NCI-H2081 treated with DMSO at 0.1 percent for 48 hours (cell line): ENCODE data around the gene TRIM66.
"Not testable (repeated sequence)": the region's sequence is repeated elsewhere in the genome, so short reads cannot be mapped to it uniquely, and the experiment has no call there.

Experiments used
- DNase-seq: peaks from one replicate; lab custom pipeline; 2025; lab: John Stamatoyannopoulos, UW

TRIM66 gene

DNA sequence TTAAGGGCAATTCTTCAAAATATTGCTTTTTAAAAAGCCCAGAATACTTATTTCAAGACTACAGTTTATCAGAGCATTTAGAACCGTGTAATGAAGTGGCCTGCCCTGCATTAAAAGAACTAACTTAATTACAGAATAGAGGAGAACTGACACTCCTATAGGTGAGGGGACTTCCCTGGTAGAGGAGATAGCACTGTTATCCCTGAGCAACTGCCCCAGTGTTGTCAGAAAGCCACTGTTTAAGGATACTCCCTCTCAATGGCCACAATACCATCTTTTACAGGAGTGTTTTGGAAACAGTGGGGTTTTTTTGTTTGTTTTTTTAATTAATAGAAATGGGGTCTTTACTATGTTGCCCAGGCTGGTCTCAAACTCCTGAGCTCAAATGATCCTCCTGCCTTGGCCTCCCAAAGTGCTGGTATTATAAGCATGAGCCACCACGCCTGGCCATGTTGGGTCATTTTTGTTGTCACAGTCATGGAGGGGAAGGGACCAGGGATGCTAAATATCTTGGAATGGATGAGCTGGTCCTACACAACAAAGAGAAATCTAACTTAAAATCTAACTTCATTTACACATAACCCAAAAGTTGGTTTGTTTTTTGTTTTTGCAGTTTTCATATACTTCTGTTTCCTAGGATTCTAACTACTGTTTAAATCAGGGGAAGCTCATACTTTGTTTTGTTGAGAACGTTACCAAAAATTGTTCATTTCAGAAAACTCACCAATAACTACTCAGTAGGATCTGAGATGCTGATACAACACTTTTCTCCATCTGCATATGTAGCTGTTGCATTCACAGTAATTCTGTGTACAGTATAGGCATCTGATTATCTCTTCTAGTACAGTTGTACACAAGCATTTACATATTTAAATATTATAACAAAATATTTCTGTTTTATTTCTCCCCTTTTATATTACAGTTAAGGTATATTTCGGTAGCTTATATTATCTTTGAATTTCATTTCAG, 8.2 kb upstream of the TRIM66 start:
- DNase-seq: no peak

DNA sequence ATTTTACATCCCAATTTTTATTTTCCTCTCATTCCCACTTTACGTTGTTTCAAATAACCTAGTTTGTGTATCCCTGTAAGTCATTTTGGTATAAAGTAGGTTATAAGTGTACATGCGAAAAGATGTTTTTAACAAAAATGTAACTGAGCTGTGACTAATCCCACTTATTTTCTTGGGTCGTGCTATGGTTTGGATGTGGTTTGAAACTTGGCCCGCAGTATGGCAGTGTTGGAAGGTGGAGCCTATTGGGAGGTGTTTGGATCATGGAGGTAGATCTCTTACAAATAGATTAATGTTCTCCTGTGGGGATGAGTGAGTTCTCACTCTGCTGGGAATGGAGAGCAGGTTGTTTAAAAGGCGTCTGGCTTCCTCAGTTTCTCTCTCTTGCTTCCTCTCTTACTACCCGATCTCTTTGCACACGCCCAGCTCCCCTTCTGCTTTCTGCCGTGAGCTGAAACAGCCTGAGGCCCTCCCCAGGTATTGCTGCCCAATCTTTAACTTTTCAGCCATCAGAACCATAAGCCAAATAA, 7.3 kb upstream of the TRIM66 start:
- no peak for DNase-seq

DNA sequence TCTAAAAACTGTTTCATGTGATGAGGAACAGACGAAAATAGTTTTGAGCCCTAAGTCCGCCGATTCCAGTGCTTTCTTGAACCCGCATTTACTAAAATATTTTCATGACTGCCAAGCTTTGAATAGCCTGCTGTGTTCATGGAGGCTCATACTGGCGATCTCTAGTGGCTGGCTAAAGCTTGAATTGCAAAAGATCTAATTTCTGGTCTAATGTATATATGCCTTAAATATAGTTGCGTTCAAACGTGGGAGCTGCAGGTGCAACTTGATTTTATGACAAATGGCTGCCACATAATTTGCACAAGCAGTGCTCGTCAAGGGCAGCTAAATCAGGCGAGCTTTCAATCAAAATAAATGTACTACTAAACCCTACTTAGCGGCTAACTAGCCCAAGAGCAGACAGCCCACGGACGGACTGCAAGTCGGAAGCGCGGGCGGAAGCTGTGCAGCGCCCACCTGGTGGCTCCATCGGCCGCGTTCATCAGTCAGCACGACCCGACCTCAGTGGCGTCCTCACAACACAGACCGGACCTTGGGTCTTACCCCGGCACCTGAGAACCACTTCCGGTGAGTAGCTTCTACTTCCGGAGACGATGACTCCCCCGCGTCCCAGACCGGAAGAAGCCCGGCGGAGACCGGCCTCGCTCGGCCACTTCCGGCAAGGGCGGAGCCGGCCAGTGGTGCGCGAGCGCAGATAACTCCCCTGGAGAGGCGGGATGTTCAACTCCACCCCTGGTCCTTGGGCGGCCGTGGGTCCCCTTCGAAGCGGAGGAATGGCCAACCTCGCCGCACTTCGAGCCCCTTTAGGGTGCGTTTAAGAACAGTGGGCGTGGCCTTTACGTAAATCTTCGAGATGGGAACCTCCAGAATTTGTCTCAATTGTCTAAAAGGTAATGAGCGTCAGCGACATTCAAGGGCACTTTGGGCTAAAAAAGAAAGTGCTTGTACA, 6.2 kb upstream of the TRIM66 start:
- peak; percentile 91 for DNase-seq

DNA sequence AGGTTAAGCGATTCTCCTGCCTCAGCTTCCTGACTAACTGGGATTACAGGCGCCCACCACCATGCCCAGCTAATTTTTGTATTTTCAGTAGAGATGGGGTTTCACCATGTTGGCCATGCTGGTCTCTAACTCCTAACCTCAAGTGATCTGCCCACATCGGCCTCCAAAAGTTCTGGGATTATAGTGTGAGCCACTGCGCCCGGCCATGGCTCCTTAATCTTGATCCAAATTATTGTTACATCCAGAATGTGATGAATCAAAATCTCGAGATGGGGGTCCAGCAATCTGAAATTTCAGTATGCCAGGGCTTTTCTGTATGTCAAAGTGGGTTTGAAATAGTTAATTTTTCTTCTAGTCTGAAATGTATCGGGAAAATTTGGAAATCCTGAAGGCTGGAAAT, 3.9 kb upstream of the TRIM66 start:
- DNase-seq: no peak

DNA sequence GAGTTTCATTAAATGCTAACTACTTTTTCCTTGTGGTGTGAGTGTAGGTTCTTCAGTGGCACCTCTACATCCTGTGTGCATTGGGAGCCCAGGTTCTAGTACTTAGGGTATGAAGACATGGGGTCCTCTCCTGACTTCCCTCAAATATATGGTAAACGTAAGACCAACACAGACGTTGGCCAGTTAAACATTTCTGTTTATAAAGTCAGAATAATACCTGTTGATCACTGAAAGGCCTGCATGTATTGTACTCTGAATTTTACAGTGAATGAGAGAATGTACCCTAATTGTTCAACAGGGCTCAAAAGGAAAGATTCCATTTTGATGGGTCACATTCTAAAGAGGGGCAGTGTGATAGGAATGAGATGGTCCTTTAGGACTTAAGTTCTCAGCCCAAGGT, 3.4 kb upstream of the TRIM66 start:
- DNase-seq: no peak

DNA sequence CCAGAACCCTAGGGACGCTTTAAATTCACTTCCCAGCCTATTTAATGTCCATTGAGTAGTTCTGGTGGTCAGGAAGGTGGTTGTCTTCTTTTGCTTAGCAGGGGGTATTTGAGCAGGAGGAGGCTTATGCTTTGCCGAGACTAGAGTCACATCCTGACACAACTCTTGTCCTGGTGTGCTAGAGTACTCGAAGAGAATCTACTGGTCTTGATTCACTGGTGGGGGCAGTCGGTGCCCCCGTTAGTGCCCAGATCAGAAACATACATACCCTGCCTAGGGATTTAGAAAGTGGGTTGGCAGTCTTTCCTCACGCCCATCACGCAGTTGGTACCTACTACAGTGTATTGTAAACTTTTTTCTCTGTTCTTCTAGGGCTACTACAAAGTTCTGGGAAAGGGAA, 2.8 kb upstream of the TRIM66 start:
- no peak for DNase-seq

DNA sequence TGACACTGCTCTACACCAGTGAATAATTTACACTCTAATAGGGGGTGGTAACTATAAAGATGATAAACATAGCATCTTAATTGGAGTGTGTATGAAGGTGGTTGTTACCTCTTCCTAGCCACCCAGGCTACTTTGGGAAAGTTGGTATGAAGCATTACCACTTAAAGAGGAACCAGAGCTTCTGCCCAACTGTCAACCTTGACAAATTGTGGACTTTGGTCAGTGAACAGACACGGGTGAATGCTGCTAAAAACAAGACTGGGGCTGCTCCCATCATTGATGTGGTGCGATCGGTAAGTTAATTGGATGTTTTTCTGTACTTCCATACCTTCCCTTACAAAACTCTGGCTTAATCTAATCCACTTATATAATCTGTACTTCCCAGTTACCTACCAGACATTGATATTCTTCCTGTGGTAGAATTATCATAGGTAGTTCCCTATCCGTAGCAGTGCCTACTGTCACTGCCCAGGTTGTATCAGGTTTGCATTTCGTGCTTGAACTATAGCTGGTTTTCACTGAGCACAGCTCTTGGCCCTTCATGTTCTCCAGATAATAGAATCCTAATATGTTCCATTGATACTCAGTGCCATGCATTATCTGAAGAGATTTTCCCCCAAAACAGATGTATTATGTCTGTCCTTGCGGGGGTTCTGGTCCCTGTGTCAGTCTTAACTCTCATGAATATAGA, 2.3 kb upstream of the TRIM66 start:
- no peak for DNase-seq

DNA sequence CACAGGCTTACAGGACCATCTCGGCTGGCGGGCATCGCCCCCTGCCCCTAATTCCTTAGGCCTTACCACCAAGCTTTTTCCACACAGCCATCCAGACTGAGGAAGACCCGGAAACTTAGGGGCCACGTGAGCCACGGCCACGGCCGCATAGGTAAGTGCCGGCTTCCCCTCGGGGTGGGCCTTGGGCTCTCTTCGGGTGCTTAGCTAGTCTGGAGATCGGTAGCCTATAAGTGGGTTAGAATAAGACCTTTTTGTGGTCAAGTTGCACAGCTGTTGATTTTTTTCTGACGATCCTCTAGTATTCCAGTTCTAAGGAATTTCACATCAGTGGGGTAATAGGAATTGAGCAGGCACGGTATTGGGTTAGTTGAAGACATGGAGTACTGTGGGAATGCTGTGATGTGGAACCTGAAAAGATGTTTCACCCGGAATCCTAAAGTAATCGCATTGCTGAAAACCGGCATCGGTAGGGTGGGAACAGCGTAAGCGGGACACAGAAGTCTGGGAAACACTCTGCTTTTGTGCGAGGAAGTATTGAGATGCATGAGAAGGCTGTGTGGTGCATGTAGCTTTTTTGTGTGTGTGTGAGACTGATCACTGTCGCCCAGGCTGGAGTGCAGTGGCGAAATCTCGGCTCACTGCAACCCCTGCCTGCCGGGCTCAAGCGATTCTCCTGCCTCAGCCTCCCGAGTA, 796 bp upstream of the TRIM66 start:
- no peak for DNase-seq

DNA sequence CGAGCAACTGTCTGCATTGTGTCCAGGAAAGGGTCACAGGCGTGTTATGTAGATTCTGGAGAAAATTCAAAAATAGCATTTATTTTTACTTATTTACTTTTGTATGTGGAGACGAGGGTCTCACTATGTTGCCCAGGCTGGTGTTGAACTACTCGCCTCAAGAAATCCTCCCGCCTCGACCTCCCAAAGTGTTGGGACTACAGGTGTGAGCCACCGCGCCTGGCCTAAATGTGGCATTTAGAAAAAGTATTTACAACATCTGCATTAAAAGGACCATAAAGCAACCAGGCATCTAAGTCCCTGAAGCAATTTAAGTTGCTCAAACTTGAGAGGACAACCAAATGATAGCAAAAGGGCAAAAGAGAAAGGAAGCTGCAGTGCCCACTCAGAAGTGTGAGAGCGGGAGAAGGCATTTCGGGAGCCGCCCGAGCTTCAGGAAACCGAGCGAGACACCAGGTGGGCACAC, 595 bp downstream of the TRIM66 start:
- DNase-seq: no peak

DNA sequence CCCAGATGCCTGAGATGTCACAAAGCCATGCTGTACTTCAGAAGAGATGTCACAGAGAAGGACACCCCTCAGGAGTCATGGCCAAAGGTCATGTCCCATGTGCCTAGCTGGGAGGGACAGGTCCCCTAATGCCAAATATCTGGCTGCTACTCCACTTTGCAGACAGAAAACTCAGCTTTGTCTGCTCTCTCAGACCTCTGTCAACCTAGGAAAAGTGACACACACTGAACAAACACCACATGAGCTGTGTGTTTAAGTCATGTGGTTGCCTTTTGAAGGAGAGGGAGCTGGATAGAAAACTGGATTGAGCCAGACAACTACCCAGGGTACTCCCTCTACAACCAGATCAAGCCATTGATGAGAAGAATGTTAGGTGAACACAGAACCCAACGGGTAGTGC, 3.5 kb downstream of the TRIM66 start:
- DNase-seq: no peak

DNA sequence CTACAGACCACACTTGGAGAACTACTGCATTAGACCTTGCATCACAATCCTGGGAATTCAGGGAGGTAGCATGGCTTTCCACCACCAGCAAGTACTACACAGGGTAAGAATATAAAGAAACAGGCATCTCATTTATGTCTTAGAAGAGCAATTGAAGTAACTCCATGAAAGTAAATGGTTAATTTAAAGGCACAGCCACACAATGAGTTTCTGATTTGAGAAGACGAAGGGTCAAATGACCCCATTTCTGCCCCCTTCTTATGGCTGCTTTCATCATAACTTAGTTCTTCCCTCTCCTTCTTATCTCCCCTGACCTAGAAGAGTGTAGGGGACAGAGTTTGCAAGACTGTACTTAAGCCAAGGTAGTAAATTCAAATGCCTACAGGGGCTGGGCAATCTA, 6.0 kb downstream of the TRIM66 start:
- DNase-seq: no peak

DNA sequence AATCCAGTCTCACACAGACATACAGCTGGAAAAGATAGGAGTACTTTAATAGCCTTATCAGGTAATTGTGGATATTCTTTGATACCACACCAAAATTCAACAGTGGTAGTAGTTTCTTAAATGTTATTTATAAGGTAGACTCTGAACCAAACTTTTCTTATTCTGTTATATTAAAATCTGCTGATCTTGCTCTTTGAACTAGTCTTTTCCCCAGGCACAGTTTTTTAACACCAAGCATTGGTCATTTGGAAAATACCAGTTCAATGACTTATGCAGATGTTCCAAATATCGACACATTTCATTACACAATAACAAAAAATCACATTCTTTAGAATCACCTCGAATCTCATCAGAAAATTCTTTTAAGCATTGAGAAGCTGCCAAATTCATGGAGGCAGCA, 7.6 kb downstream of the TRIM66 start:
- no peak for DNase-seq

DNA sequence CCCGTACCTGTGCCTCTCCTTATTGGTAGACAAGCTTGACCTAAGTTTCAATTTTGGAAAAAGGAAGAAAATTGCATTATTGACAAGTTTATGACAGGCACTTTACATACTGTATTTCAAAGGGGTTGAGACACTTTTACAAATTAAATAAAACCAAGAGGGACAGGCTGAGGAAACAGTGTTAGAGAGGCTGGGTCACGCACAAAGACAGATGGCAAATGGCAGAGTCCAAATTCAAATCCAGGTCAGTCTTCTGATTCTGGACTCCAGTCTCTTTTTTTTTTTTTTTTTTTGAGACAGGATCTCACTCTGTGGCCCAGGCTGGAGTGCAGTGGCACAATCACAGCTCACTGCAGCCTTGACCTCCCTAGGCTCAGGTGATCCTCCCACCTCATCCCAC, 10.1 kb downstream of the TRIM66 start:
- DNase-seq: no peak

DNA sequence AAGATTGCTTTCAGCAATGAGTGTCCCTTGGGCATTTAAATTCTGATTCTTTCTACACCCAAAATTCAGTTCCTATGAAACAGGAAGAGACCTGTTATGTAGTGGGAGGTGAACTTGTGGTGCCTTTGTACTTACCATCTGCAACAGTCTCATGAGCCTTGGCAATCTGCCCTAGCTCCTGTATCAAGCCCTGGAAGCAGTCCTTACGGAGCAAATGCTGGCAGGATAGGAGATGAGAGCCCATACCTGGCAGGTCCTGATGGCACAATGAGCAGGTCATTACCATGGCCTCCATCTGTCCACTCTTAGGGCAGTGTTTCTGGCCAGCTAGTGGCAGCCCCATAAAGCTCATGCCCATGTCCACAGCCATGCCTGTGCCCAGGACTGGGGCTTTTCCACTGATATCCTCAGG, 10.8 kb downstream of the TRIM66 start:
- peak; percentile 69 for DNase-seq

DNA sequence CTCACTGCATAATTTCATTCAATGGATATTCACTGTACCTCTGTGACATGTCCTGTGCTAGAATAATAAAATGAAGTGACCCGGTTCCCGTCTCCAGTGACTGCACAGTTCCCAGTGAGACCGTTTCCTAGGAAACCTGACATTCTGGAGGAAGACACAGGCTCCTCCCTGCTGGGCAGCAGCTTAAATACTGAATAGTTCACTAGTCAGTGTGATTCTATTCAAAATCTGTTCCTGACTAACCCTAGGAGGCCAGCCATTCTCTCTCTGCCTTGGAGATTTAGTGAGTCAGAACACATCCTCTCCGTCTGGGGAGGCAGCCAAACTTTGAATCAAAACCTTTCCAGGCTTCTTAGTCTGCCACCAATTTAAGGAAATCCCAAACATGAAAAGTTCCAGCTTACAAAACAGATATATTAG, 11.3 kb downstream of the TRIM66 start:
- DNase-seq: no peak

DNA sequence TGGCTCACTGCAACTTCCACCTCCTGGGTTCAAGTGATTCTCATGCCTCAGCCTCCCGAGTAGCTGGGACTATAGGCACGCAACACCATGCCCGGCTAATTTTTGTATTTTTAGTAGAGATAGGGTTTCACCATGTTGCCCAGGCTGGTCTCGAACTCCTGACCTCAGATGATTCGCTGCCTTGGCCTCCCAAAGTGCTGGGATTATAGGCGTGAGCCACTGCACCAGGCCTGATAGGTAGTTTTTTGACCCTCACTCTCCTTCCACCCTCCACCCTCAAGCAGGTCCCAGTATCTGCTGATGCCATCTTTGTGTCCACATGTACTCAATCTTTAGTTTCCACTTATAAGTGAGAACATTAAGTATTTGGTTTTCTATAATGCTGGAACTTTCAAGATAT, 12.4 kb downstream of the TRIM66 start:
- not testable (repeated sequence) for DNase-seq

DNA sequence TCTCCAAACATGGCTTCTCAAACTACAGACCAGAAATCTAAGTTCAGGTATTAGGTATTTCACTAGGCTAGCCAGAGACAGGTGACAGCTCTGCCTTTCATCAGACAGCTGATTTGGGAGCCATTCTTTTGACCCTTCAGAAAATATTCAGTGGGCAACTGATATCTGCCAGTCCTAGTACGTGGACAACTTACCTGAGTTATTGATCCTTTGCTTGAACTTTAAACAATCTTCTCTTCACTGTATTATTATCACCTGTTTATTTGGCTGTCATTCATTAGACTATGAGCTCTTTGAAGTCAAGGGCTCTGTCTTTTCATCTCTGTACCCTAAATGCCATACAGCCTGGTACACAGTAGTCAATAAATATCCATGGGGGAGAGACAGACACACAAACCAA, 17.2 kb downstream of the TRIM66 start:
- no peak for DNase-seq

DNA sequence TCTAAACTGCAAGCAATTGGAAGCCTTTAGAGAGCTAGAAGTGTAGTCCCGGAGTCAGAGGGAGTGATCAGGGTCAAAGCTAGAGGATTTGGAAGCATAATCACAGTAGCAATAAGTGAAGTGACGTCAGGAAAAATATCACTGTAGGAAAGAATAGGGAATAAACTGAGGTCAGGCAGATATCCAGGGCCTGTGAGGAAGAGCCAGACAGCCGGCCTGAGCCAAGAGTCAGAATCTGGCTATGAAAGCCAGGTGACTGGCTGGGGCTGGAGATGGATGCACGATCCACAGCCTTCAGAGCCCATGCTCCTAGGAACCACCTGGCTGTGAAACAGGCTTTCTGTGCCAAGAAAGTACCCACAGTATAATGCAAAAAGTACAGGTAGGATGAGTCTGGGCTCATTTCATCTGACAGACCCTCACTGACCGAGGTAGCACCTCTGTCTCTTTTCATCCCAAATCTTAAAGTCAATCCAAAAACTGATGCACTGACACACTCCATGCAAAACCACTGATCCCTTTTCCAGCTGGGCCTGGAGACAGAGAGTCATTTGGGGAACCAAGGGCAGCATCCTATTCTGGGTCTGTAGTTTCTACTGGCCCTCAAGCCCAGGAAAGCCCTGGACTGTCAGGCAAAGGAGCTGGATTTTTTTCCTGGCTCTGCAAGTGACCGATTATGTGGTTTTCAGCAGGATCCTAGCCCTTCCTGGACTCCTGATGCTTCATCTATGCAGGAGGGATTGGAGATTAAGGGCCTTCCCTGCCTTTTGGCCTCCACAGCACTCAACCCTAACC, 21.3 kb downstream of the TRIM66 start:
- no peak for DNase-seq

DNA sequence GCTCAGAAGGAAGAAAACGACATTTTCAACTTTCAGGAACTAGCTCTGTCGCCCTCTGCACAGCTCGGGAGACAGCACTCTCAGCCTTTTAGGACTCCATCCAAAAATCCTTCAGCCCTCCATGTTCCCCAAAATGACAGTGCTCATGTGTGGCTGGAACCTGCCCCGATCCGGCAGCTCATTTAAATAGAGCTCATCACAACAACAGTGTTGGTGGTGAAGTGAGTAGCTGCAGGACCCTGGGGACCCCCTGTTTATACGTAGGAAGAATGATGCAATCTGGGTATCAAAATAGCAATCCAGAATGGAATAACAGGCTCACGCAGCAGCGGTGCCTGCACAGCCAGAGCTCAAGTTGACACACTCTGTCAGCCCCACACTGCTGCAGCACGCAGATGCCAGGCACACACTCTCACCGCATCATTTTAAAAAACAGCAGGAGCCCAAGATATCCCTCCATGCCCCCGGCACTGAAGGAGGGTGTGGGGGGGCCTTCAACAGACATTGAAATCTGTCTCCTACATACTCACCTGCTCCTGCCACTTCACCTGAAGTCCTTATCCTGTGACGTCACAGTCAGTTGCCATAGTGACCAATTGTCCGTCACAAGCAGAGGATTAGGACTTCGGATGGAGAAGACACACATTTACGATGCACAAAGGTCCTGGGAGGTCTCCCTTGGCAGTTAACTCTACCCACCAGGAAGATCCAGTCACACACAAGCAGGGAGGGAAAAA, 24.0 kb downstream of the TRIM66 start:
- no peak for DNase-seq

DNA sequence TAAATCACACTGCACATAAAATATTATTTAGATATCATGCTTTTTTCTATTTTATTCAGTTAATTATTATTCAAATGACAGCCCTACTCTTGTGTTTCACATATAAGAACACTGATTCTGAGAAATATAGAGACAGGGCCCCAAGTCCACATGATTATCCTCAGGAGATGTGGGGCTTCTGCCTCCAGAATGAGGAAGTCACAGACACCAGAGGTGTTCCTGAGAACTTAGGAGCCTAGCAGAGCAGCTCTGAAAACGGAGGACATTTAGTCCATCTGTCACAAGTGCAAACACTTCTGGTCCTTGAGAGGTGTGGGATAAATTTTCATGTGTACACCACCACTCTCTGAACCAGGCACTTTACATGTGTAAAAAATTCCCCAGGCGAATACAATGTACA, 26.2 kb downstream of the TRIM66 start:
- DNase-seq: no peak
